ENCODE data around the gene RASAL2.

RASAL2 gene

GRCh38 chr1:178405137-178405536 lies 311.2 kb downstream of the RASAL2 start:
- DNase-seq, result no peak

GRCh38 chr1:178407215-178407614 lies 313.3 kb downstream of the RASAL2 start:
- DNase-seq, result no peak

- DNase-seq, result no peak
Measured at GRCh38 chr1:178407655-178408054, 313.8 kb downstream of the RASAL2 start.

- no peak for DNase-seq
Measured at GRCh38 chr1:178408871-178409270, 315.0 kb downstream of the RASAL2 start.

GRCh38 chr1:178409541-178409940 lies 315.6 kb downstream of the RASAL2 start:
- no peak for DNase-seq

- no peak for DNase-seq
Measured at GRCh38 chr1:178411756-178412399, 318.0 kb downstream of the RASAL2 start.

- no peak for DNase-seq
Measured at GRCh38 chr1:178412400-178412770, 318.5 kb downstream of the RASAL2 start.

- DNase-seq, result no peak
Measured at GRCh38 chr1:178417858-178418257, 324.0 kb downstream of the RASAL2 start.

GRCh38 chr1:178418284-178418955 lies 324.5 kb downstream of the RASAL2 start:
- no peak for DNase-seq

GRCh38 chr1:178434360-178434759 lies 340.5 kb downstream of the RASAL2 start:
- no peak for DNase-seq

GRCh38 chr1:178434899-178435435 lies 341.1 kb downstream of the RASAL2 start:
- DNase-seq, result no peak

- DNase-seq, result no peak
Measured at GRCh38 chr1:178436899-178437298, 343.0 kb downstream of the RASAL2 start.

GRCh38 chr1:178438432-178438831 lies 344.5 kb downstream of the RASAL2 start:
- no peak for DNase-seq

GRCh38 chr1:178442925-178443324 lies 349.0 kb downstream of the RASAL2 start:
- no peak for DNase-seq

- DNase-seq, result no peak
Measured at GRCh38 chr1:178450871-178451270, 357.0 kb downstream of the RASAL2 start.

- DNase-seq, result no peak
Measured at GRCh38 chr1:178451529-178451928, 357.6 kb downstream of the RASAL2 start.

- no peak for DNase-seq
Measured at GRCh38 chr1:178452013-178452412, 358.1 kb downstream of the RASAL2 start.

GRCh38 chr1:178456472-178456871 lies 362.6 kb downstream of the RASAL2 start:
- no peak for DNase-seq

- no peak for DNase-seq
Measured at GRCh38 chr1:178457651-178458050, 363.7 kb downstream of the RASAL2 start.

GRCh38 chr1:178458203-178458602 lies 364.3 kb downstream of the RASAL2 start:
- DNase-seq, result no peak

GRCh38 chr1:178461104-178461503 lies 367.2 kb downstream of the RASAL2 start:
- no peak for DNase-seq

GRCh38 chr1:178461701-178462100 lies 367.8 kb downstream of the RASAL2 start:
- no peak for DNase-seq

GRCh38 chr1:178464141-178464540 lies 370.2 kb downstream of the RASAL2 start:
- DNase-seq, result no peak

GRCh38 chr1:178464566-178464965 lies 370.7 kb downstream of the RASAL2 start:
- no peak for DNase-seq

- no peak for DNase-seq
Measured at GRCh38 chr1:178465011-178465410, 371.1 kb downstream of the RASAL2 start.

Data from stimulated activated CD4-positive, alpha-beta T cell treated with anti-CD3 and anti-CD28 coated beads, Interleukin-4, amount 100 ng/mL, for 1 hour (primary cell).